ENCODE results near the gene MRPL34.
"Not testable (repeated sequence)": the region's sequence is repeated elsewhere in the genome, so short reads cannot be mapped to it uniquely, and the experiment has no call there.

Gene MRPL34

DNA sequence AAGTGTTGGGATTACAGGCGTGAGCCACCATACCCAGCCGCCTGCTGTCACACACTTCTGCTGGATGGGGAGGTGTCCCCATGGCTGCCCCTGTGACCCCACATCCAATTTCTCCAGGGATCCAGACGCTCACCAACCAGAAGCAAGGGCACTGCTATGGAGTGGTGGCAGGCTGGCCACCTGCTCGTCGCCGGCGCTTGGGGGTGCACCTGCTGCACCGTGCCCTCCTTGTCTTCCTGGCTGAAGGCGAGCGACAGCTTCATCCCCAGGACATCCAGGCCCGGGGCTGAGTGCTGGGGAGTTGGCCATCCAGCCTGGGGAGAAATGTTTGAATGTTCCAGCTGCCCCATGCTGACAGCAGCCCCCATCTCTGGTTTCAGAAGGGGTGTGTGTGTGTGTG is 19.4 kb upstream of the MRPL34 start:
- H3K4me3 ChIP-seq (ENCODE audit: low read length), result no peak overlapping the region
- TF ChIP-seq, protein P1, sequence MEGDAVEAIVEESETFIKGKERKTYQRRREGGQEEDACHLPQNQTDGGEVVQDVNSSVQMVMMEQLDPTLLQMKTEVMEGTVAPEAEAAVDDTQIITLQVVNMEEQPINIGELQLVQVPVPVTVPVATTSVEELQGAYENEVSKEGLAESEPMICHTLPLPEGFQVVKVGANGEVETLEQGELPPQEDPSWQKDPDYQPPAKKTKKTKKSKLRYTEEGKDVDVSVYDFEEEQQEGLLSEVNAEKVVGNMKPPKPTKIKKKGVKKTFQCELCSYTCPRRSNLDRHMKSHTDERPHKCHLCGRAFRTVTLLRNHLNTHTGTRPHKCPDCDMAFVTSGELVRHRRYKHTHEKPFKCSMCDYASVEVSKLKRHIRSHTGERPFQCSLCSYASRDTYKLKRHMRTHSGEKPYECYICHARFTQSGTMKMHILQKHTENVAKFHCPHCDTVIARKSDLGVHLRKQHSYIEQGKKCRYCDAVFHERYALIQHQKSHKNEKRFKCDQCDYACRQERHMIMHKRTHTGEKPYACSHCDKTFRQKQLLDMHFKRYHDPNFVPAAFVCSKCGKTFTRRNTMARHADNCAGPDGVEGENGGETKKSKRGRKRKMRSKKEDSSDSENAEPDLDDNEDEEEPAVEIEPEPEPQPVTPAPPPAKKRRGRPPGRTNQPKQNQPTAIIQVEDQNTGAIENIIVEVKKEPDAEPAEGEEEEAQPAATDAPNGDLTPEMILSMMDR (conservative IDR thresholded peaks at IDR 0.05; ENCODE audit: low read length), result no peak
- DNase-seq (ENCODE audit: low read depth), result no peak

DNA sequence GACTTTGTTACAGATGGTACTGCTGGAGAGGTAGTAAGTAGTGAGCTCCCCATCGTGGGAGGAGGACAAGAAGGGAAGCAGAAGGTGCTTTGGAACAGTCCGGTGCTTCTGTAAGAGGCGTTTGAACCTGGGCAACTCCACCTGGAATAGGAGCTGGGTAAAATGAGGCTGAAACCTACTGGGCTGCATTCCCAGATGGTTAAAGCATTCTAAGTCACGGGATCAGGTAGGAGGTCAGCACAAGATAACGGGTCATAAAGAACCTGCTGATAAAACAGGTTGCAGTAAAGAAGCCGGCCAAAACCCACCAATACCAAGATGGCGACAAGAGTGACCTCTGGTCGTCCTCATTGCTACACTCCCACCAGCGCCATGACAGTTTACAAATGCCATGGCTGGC is 18.9 kb upstream of the MRPL34 start:
- TF ChIP-seq, protein P1 (conservative IDR thresholded peaks at IDR 0.05; ENCODE audit: low read length), result no peak
- H3K4me3 ChIP-seq (ENCODE audit: low read length), result no peak overlapping the region
- no peak for DNase-seq (ENCODE audit: low read depth)

DNA sequence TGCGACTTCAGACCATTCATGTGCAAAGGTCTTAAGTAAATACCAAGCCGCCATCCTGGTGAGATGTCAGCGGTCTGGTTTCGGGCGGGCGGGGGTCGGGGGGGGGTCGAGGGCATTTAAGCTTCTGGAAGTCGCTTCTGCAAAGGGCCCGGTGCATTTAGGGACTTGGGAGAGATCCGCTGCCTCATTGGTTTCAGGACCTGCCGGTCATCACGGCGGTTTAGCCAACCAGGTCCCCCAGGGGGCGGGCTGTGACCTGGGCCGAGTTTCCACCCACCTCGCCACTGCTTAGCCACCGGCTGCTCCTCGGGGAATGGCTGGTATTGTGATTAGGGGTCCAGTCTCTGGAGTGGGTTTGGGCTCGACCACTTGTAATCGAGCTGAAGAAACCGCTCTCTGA is 16.2 kb upstream of the MRPL34 start:
- TF ChIP-seq, protein P1 (conservative IDR thresholded peaks at IDR 0.05; ENCODE audit: low read length), result no peak
- DNase-seq (ENCODE audit: low read depth), result peak; percentile 80

DNA sequence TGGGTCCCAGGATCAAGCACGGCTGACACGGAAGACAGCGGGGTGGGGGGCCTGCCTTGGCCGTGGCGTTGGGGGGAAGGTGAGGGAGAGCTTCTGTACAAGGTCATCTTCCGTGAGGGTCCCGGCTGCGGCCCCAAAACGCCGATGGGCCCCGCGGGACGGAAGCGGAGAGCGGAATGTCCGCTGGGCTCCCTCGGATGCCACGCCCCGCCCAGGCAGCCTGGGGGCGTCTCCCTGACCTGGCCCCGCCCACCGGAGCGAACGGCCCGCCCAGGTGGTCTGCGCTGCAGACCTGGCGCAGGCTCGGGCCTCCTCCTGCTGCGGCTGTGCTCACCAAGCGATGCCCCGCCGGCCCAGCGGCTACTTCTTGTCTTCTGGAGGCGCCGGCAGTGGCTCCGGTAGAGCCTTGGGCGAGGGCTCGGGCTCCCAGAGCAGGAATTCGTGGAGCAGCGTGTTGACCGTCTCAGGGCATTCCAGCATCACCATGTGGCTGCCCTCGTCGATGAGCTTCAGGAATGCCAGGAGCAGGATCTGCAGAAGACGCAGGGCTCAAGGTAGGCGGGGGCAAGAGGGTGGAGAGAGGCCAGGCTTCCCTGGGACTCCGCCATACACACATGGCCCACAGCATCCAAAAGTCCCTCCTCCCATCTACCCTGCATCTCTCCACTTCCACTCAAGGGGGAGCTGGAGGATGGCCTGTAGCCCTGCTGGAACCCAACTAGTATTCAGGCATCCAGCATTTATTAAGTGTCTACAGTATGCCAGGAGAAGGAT is 13.2 kb upstream of the MRPL34 start:
- TF ChIP-seq, protein P1 (conservative IDR thresholded peaks at IDR 0.05; ENCODE audit: low read length), result peak; percentile 85
- peak; percentile 87 for DNase-seq (ENCODE audit: low read depth)
- peak overlapping the region; percentile 69 for H3K4me3 ChIP-seq (ENCODE audit: low read length)

More for the DNA sequence above, 16.2 kb upstream of the MRPL34 start:
- H3K4me3 ChIP-seq (ENCODE audit: low read length), result no peak overlapping the region

DNA sequence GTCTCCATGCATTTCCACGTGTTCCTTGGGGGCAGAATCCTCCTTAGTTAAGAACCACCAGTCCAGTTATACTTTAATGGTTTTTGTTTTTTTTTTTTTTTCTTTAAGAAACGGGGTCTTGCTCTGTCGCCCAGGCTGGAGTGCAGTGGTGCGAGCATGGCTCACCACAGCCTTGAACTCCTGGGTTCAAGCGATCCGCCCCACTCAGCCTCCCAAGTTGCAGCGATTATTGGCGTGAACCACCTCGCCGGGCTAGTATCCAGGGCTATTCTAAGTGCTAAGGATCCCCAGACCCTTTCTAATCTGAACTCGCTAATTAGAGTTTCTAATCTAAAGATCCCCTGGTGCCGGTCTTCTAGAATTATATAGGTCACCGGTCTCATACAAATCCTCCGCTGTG is 12.1 kb upstream of the MRPL34 start:
- TF ChIP-seq, protein P1 (conservative IDR thresholded peaks at IDR 0.05; ENCODE audit: low read length), result no peak
- no peak overlapping the region for H3K4me3 ChIP-seq (ENCODE audit: low read length)
- DNase-seq (ENCODE audit: low read depth), result no peak

DNA sequence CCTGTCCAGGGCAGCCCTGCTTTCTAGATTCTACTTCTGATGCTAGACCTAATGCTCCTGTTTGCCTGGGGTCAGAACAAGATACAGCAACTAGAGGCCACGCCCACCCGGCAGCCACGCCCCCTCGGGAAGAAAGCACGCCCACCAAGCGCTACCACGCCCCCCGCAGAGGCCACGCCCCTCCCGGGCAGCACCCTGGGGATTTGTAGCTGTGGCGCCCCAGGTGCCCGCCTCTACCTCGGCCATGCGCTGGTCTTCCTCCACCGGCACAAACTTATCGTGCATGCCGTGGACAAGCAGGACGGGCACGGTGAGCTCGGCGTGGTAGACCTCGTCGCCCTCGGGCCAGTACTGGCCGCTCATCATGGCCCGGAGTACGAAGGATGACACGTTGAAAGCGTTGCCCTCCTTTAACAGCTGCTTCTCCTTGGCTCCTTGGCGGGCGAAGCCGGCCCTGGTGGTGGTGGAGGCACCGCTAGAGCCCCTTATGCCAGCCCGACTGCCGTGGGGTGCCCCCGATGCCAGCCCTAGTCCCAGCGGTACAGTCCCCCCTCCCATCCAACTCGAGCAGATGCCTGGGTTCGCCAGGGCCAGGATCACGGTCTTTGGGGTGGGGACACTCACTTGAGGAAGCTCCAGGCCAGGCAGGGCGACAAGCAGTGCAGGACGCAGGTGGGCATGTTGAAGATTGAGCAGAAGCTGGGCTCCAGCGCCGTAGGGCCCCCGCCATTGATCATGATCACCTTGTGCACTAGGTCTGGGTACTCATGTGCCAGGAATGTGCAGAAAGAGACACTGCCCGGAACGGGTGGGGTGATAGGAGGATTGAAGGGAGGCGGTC is 11.4 kb upstream of the MRPL34 start:
- DNase-seq (ENCODE audit: low read depth), result no peak
- TF ChIP-seq, protein P1 (conservative IDR thresholded peaks at IDR 0.05; ENCODE audit: low read length), result no peak
- H3K4me3 ChIP-seq (ENCODE audit: low read length), result no peak overlapping the region

DNA sequence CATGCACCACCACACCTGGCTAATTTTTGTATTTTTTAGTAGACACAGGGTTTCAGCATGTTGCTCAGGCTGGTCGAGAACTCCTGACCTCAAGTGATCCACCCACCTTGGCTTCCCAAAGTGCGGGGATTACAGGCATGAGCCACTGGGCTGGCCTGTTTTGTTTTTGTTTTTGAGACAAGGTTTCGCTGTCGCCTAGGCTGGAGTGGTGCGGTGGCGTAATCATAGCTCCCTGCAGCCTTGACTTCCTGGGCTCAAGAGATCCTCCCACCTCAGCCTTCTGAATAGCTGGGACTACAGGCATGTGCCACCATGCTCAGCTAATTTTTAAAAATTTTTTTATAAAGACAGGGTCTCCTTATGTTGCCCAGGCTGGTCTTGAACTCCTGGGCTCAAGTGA is 10.1 kb upstream of the MRPL34 start:
- DNase-seq (ENCODE audit: low read depth); H3K4me3 ChIP-seq (ENCODE audit: low read length): not testable (repeated sequence)
